Neutrophil (primary cell): ENCODE results near the gene SLC7A10.

ENCODE experiments used
- H3K27ac ChIP-seq: fragments of 200-600 bp; sonication (generic); 2 replicates; pipeline ENCODE4 v1.5.1; 2016; ENCODE audit warnings: mild to moderate bottlenecking, moderate library complexity
- H3K27me3 ChIP-seq: fragments of 200-600 bp; sonication (generic); 2 replicates; pipeline ENCODE4 v1.6.0; 2016; ENCODE audit warnings: mild to moderate bottlenecking
- H3K36me3 ChIP-seq: fragments of 200-600 bp; sonication (generic); 2 replicates; pipeline ENCODE4 v1.5.1; 2017
- H3K4me1 ChIP-seq, 2 experiments: fragments of 200-600 bp in 1 of 2; sonication (generic) in 1 of 2; 1 replicate in 1 of 2; 2 replicates in 1 of 2; pipeline versions ENCODE4 v1.5.1 to v1.6.1; 2013 to 2016; ENCODE audit warnings: low read depth in 1 of 2, low read length in 1 of 2, mild to moderate bottlenecking in 1 of 2, moderate library complexity in 1 of 2; ENCODE audit not compliant: control insufficient read depth in 1 of 2, insufficient read depth in 1 of 2
- H3K4me3 ChIP-seq, 2 experiments: fragments of 200-600 bp in 1 of 2; sonication (generic) in 1 of 2; 1 replicate in 1 of 2; 2 replicates in 1 of 2; pipeline ENCODE4 v1.5.1; 2013 to 2016; ENCODE audit warnings: low read depth in 1 of 2, low read length in 1 of 2, mild to moderate bottlenecking in 1 of 2, moderate library complexity in 1 of 2
- H3K9me3 ChIP-seq: fragments of 200-600 bp; sonication (generic); 2 replicates; pipeline ENCODE4 v1.5.1; 2016
- TF ChIP-seq, protein P1 (sequence below): fragments of 200-600 bp; sonication (generic); IDR thresholded peaks from 2 replicates; pipeline ENCODE4 v1.5.1; 2016; ENCODE audit warnings: antibody characterized with exemption

Gene SLC7A10

GRCh38 chr19:33219261-33219815 lies 6.3 kb downstream of the SLC7A10 start:
- H3K27ac ChIP-seq, result no peak overlapping the region
- no peaks in the 10 kb centered on the region for H3K36me3 ChIP-seq
- peaks cover 18% of the 10 kb centered on the region for H3K27me3 ChIP-seq
- peaks cover 9 to 10% of the 10 kb centered on the region in 2 experiments for H3K4me1 ChIP-seq
- TF ChIP-seq, protein P1, sequence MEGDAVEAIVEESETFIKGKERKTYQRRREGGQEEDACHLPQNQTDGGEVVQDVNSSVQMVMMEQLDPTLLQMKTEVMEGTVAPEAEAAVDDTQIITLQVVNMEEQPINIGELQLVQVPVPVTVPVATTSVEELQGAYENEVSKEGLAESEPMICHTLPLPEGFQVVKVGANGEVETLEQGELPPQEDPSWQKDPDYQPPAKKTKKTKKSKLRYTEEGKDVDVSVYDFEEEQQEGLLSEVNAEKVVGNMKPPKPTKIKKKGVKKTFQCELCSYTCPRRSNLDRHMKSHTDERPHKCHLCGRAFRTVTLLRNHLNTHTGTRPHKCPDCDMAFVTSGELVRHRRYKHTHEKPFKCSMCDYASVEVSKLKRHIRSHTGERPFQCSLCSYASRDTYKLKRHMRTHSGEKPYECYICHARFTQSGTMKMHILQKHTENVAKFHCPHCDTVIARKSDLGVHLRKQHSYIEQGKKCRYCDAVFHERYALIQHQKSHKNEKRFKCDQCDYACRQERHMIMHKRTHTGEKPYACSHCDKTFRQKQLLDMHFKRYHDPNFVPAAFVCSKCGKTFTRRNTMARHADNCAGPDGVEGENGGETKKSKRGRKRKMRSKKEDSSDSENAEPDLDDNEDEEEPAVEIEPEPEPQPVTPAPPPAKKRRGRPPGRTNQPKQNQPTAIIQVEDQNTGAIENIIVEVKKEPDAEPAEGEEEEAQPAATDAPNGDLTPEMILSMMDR, result no peak
- no peaks in the 10 kb centered on the region for H3K9me3 ChIP-seq
- H3K4me3 ChIP-seq, result no peak overlapping the region

GRCh38 chr19:33217881-33218280 lies 7.8 kb downstream of the SLC7A10 start:
- peaks cover 5% of the 10 kb centered on the region for H3K27me3 ChIP-seq

DNA sequence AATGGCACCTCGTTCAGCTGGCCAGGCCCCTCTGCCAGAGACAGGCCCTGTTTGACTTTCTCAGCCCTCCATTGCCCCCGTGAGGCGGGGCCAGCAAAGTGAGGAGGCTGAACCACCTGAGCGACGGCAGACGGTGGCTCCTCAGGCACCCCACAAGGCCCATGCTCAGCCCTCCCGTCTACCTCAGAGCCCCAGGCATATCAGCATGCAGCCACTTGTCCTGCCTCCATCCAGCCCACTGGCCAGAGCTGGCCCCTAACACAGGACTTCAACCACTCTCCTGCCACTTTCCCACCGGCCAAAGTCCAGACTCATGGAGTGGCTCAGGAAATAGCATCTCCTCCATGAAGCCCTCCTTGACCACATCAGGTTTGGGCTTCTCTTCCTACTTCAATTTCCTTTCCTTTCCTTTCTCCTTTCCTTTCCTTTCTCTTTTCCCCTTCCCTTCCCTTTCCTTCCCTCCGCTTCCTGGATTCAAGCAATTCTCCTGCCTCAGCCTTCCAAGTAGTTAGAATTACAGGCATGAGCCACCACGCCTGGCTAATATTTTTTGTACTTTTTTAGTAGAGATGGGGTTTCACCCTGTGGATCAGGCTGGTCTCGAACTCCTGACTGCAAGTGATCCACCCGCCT lies 9.3 kb downstream of the SLC7A10 start:
- TF ChIP-seq, protein P1, result no peak
- no peaks in the 10 kb centered on the region for H3K9me3 ChIP-seq
- H3K36me3 ChIP-seq, result no peaks in the 10 kb centered on the region
- H3K4me3 ChIP-seq, result no peak overlapping the region
- peaks cover 9 to 10% of the 10 kb centered on the region in 2 experiments for H3K4me1 ChIP-seq
- H3K27ac ChIP-seq, result no peak overlapping the region
- no peaks in the 10 kb centered on the region for H3K27me3 ChIP-seq

More at GRCh38 chr19:33217881-33218280, 7.8 kb downstream of the SLC7A10 start:
- TF ChIP-seq, protein P1, result no peak
- Histone ChIP-seq H3K27ac (no peak overlapping the region), H3K9me3 (no peaks in the 10 kb centered on the region), H3K4me3 (no peak overlapping the region), H3K36me3 (no peaks in the 10 kb centered on the region), H3K4me1 (peaks cover 9 to 10% of the 10 kb centered on the region in 2 experiments)

DNA sequence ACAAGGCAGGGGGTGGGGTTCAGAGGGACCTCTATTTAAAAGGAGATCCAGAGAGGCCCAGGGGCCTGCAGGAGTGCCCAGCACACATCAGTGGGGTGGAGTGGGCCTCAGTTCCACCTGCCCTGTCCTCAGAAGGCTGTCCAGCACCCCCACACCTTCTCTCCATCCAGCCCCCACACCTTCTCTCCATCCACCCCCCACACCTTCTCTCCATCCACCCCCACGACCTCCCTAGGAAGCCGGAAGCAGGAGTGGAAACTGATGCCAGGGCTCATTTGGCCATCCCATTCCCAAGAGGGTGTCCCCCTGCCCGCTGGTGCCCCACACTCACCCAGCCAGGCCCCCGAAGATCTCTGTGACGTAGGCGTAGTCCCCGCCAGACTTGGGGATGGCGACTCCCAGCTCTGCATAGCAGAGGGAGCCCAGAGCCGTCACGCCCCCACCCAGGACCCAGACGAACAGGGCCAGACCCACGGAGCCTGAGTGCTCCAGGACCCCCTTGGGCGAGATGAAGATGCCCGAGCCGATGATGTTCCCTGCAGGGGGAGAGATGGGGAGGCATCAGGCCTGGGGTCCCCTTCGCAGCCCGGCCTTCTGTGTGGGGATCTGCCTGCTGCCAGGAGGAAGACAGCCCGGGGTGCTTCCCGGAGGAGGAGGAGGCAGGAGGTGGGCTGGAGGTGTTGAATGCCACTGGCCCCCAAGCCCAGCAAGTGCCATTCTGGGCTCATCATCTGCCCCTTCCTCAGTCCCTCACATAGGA lies 10.0 kb downstream of the SLC7A10 start:
- Histone ChIP-seq H3K27me3 (no peaks in the 10 kb centered on the region), H3K27ac (no peak overlapping the region), H3K4me3 (no peak overlapping the region), H3K4me1 (peaks cover 9 to 10% of the 10 kb centered on the region in 2 experiments), H3K9me3 (no peaks in the 10 kb centered on the region), H3K36me3 (no peaks in the 10 kb centered on the region)
- TF ChIP-seq, protein P1, result no peak

- no peak overlapping the region for H3K27ac ChIP-seq
- TF ChIP-seq, protein P1, result no peak
- no peaks in the 10 kb centered on the region for H3K9me3 ChIP-seq
- H3K4me1 ChIP-seq, result peaks cover 9 to 10% of the 10 kb centered on the region in 2 experiments
- no peaks in the 10 kb centered on the region for H3K36me3 ChIP-seq
- no peak overlapping the region for H3K4me3 ChIP-seq
- no peaks in the 10 kb centered on the region for H3K27me3 ChIP-seq
These were observed 11.1 kb downstream of the SLC7A10 start for GRCh38 chr19:33214596-33214995.
